Loucy (cell line): ENCODE results near the gene NRGN.

Source experiments
- H2AFZ ChIP-seq: fragments of 200-600 bp; sonication (generic); 2 replicates; pipeline ENCODE4 v1.6.0; 2016; ENCODE audit warnings: antibody characterized with exemption, mild to moderate bottlenecking, low read length, moderate library complexity
- H3F3A ChIP-seq: fragments of 200-600 bp; 2 replicates; pipeline ENCODE4 v1.6.0; 2016; ENCODE audit warnings: antibody characterized with exemption, low read depth, mild to moderate bottlenecking
- H3K27me3 ChIP-seq: fragments of 200-600 bp; sonication (generic); 2 replicates; pipeline ENCODE4 v1.6.1; 2014; ENCODE audit warnings: low read length, mild to moderate bottlenecking; ENCODE audit not compliant: insufficient read depth, poor library complexity, severe bottlenecking
- H3K36me3 ChIP-seq: fragments of 200-600 bp; sonication (generic); 2 replicates; pipeline ENCODE4 v1.6.1; 2016; ENCODE audit warnings: low read length; ENCODE audit not compliant: insufficient read depth
- H3K4me1 ChIP-seq: fragments of 200-600 bp; sonication (generic); 2 replicates; pipeline ENCODE4 v1.5.1; 2014; ENCODE audit warnings: low read length, mild to moderate bottlenecking; ENCODE audit not compliant: insufficient read depth, poor library complexity, severe bottlenecking
- H3K4me2 ChIP-seq: fragments of 200-600 bp; sonication (generic); 2 replicates; pipeline ENCODE4 v1.6.0; 2014; ENCODE audit warnings: antibody characterized with exemption, low read length, low read depth, mild to moderate bottlenecking; ENCODE audit not compliant: poor library complexity, severe bottlenecking
- H3K4me3 ChIP-seq: fragments of 200-600 bp; sonication (generic); 2 replicates; pipeline ENCODE4 v1.5.1; 2014; ENCODE audit warnings: low read length, mild to moderate bottlenecking, mixed read lengths; ENCODE audit not compliant: poor library complexity, severe bottlenecking
- H3K79me2 ChIP-seq: fragments of 200-600 bp; sonication (generic); 2 replicates; pipeline ENCODE4 v1.6.1; 2014; ENCODE audit warnings: low read length; ENCODE audit not compliant: insufficient read depth
- H3K9ac ChIP-seq: fragments of 200-600 bp; sonication (generic); 2 replicates; pipeline ENCODE4 v1.6.0; 2014; ENCODE audit warnings: mild to moderate bottlenecking, low read depth, low read length, moderate library complexity; ENCODE audit not compliant: poor library complexity, severe bottlenecking
- H3K9me2 ChIP-seq: fragments of 200-600 bp; sonication (generic); replicated peaks from 2 replicates; pipeline ENCODE4 v1.6.1; 2016; ENCODE audit warnings: low read depth, low read length, mixed read lengths
- H3K9me3 ChIP-seq: fragments of 200-600 bp; sonication (generic); 2 replicates; pipeline ENCODE4 v1.6.1; 2014; ENCODE audit warnings: mild to moderate bottlenecking, antibody characterized with exemption, low read length, low read depth; ENCODE audit not compliant: insufficient read depth
- H4K20me1 ChIP-seq: fragments of 200-600 bp; sonication (generic); 2 replicates; pipeline ENCODE4 v1.6.0; 2014; ENCODE audit warnings: antibody characterized with exemption, low read length, mild to moderate bottlenecking; ENCODE audit not compliant: insufficient read depth, poor library complexity, severe bottlenecking
- CTCF ChIP-seq: fragments of 200-600 bp; sonication (generic); conservative IDR thresholded peaks from 2 replicates; pipeline ENCODE4 v1.5.1; 2014; ENCODE audit warnings: mild to moderate bottlenecking, antibody characterized with exemption, low read length
- EZH2phosphoT487 ChIP-seq: fragments of 200-600 bp; IDR thresholded peaks from 2 replicates; pipeline ENCODE4 v1.6.1; 2018; ENCODE audit warnings: antibody characterized with exemption, mild to moderate bottlenecking, moderate library complexity, borderline replicate concordance

NRGN gene

GRCh38 chr11:124728134-124728533 lies 11.6 kb upstream of the NRGN start:
- H3K27me3 ChIP-seq = no peaks in the 10 kb centered on the region
- H3K9me3 ChIP-seq = no peaks in the 10 kb centered on the region
- H3K36me3 ChIP-seq = no peaks in the 10 kb centered on the region
- H3F3A ChIP-seq = no peaks in the 10 kb centered on the region
- no peak overlapping the region for H3K4me2 ChIP-seq
- no peak overlapping the region for H3K4me3 ChIP-seq
- TF ChIP-seq CTCF (no peak), EZH2phosphoT487 (no peak)
- no peak overlapping the region for H2AFZ ChIP-seq
- H3K9me2 ChIP-seq = no peaks in the 10 kb centered on the region
- no peaks in the 10 kb centered on the region for H4K20me1 ChIP-seq
- H3K4me1 ChIP-seq = peaks cover 52% of the 10 kb centered on the region
- H3K9ac ChIP-seq = no peak overlapping the region
- H3K79me2 ChIP-seq = no peaks in the 10 kb centered on the region

DNA sequence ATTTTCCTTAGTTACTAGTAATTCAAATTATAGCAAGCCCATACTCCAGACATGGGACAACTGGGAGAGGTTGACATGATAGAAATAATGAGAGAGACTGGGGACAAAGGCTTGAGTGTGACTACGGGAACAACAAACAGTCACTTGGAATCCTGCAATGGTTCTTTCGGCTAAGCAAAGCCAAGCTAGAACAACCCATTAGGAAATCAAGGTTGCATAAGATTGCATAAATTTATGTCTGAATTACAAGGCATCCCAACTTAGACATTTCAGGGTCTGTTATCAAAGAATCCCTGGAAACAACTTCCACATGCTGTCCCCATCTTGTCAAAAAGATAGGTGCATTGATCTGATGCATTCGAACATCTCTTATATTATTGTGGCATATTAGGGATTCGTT lies 10.2 kb upstream of the NRGN start:
- no peak overlapping the region for H3K4me2 ChIP-seq
- no peak for TF ChIP-seq CTCF
- TF ChIP-seq EZH2phosphoT487 = no peak
- peaks cover 38% of the 10 kb centered on the region for H3K4me1 ChIP-seq
- H3K79me2 ChIP-seq = no peaks in the 10 kb centered on the region
- no peaks in the 10 kb centered on the region for H3F3A ChIP-seq
- H3K27me3 ChIP-seq = no peaks in the 10 kb centered on the region
- no peak overlapping the region for H3K9ac ChIP-seq
- no peaks in the 10 kb centered on the region for H3K36me3 ChIP-seq
- H3K9me3 ChIP-seq = no peaks in the 10 kb centered on the region
- no peak overlapping the region for H3K4me3 ChIP-seq
- no peak overlapping the region for H2AFZ ChIP-seq
- H3K9me2 ChIP-seq = no peaks in the 10 kb centered on the region
- H4K20me1 ChIP-seq = no peaks in the 10 kb centered on the region

DNA sequence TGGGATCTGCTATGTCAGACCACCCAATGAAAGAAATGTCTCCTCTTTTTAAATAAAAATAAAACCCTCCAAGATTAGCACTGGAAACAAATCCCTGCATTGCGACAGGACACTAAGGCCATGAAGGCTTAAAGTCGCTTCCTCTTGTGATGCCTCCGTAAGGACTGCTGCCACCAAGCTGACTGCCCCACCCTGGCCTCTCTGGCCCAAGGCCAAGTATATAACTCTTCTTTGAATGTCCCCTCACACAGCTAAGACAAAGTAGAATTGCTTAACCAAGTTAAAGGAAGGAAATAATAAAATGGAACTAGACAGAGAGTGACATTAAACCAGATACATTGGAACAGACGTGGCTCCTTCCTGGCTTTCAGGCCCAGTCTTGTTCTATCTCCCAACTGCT lies 7.5 kb upstream of the NRGN start:
- Histone ChIP-seq H3K9ac (no peak overlapping the region), H3K9me2 (no peaks in the 10 kb centered on the region), H3K27me3 (no peaks in the 10 kb centered on the region), H4K20me1 (no peaks in the 10 kb centered on the region), H3K36me3 (no peaks in the 10 kb centered on the region), H2AFZ (peak overlapping the region; percentile 41; the same call in 1 of the 2 replicates), H3F3A (no peaks in the 10 kb centered on the region), H3K4me2 (peak overlapping the region; percentile 43), H3K9me3 (no peaks in the 10 kb centered on the region), H3K4me3 (peak overlapping the region; percentile 5), H3K4me1 (peaks cover 23% of the 10 kb centered on the region), H3K79me2 (no peaks in the 10 kb centered on the region)
- TF ChIP-seq EZH2phosphoT487 (no peak), CTCF (no peak)
